ENCODE data around the gene KMT2A.
A peak's percentile ranks its signal among the peaks of the same experiment; 100 is the strongest.

KMT2A gene

DNA sequence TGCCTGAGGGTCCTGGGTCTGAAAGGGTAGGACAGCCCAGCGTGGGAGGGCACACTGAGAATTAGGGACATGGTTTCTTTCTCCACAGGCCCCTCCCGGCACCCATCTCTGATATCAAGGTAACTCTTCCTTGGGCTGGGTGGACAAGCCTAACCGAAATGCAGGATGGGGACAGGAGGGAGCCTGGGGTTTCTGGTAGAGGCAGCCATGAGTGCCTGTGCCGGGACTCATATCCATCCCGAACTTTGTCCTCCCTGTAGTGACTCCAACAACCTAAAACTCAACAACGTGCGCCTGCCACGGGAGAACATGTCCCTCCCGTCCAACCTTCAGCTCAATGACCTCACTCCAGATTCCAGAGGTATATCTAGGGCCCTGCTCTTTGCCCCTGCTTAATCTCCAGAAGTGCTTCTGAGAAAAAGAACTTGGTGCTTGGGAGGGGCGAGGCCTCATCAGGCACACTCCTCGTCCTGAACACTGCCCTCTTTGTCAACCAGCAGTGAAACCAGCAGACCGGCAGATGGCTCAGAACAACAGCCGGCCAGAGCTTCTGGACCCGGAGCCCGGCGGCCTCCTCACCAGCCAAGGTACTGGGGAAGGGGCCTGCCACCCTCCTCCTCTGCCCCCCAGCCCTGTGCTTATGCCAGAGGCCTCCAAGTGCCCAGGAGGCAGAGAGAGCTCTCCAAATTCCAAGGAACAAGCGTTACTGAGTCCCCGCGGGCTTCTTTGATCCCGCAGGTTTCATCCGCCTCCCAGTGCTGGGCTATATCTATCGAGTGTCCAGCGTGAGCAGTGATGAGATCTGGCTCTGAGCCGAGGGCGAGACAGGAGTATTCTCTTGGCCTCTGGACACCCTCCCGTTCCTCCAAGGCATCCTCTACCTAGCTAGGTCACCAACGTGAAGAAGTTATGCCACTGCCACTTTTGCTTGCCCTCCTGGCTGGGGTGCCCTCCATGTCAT lies 97.8 kb downstream of the KMT2A start:
- no peak for DNase-seq

DNA sequence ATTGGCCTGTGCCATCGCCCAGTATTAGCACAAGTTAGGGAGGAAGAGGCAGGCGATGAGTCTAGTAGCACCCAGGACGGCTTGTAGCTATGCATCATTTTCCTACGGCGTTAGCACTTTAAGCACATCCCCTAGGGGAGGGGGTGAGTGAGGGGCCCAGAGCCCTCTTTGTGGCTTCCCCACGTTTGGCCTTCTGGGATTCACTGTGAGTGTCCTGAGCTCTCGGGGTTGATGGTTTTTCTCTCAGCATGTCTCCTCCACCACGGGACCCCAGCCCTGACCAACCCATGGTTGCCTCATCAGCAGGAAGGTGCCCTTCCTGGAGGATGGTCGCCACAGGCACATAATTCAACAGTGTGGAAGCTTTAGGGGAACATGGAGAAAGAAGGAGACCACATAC lies 99.0 kb downstream of the KMT2A start:
- no peak for DNase-seq

DNA sequence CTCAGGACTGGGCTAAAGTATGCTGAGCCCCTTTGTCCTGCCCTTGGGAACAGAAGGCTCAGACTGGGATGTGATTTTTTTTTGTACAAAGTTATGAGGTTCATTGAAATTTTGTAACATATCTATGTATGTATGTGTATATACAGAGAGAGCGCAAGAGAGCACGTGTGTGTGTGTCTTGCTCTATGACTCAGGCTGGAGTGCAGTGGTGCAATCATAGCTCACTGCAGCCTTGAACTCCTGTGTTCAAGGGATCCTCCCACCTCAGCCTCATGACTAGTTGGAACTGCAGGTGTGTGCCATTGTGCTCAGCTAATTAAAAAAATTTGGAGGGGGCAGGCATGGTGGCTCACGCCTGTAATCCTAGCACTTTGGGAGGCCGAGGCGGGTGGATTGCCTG lies 100.4 kb downstream of the KMT2A start:
- DNase-seq = no peak

DNA sequence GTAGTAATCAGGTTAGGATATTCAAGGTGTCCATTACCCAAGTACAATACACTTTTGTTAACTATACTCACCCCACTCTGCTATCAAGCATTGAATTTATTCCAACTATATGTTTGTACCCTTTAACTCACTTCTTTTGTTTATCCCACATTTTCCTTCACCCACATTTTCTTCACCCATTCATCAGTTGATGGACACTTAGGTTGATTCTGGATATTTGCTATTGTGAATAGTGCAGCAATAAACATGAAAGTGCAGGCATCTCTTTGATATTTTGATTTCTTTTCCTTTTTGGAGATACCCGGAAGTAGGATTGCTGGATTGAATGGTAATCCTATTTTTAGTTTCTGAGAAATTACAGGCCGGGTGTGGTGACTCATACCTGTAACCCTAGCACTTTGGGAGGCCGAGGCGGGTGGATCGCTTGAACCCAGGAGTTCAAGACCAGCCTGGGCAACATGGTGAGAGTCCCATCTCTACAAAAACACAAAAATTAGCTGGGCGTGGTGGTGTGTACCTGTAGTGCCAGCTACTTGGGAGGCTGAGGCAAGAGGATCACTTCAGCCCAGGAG lies 101.2 kb downstream of the KMT2A start:
- no peak for DNase-seq

- DNase-seq = no peak
Observed at GRCh38 chr11:118544010-118544646, 107.8 kb downstream of the KMT2A start.

DNA sequence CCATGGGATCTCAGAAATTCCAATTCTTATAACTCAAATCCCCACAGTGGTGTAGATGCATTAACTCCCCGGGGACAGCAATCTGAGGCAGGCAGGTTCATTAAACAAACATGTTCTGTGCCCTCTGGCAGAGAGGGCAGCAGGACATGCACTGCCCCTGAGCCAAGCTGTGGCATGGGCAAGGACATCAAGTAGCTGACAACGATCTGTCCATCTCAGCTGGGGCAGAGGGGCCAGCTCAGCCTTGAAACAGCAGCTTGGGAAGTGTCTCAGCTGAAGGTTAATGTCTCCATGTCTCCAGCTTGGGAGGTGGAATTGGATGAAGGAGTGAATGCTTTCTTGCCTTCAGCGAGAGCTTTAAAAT lies 108.3 kb downstream of the KMT2A start:
- DNase-seq = no peak

- DNase-seq = no peak
Observed at GRCh38 chr11:118545533-118545932, 109.2 kb downstream of the KMT2A start.

- no peak for DNase-seq
Observed at GRCh38 chr11:118547132-118547531, 110.8 kb downstream of the KMT2A start.

DNA sequence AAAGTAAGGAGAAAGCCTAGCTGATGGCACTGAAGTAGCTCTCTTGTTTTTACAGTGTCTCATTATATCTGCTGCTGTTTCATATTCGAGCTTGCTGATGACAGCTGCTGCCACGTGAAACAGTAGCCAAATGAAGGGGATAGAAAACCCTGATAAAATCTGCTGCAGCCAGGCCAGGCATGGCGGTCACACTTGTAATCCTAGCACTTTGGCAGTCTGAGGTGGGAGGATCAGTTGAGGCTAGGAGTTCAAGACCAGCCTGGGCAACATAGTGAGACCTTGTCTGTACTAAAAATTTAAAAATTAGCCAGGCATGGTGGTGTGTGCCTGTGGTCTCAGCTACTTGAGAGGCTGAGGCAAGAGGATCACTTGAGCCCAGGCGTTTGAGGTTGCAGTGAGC lies 116.0 kb downstream of the KMT2A start:
- no peak for DNase-seq

- no peak for DNase-seq
Observed at GRCh38 chr11:118560806-118561205, 124.5 kb downstream of the KMT2A start.

GRCh38 chr11:118565051-118565450 lies 128.8 kb downstream of the KMT2A start:
- DNase-seq = no peak

GRCh38 chr11:118569670-118570069 lies 133.4 kb downstream of the KMT2A start:
- DNase-seq = no peak

DNA sequence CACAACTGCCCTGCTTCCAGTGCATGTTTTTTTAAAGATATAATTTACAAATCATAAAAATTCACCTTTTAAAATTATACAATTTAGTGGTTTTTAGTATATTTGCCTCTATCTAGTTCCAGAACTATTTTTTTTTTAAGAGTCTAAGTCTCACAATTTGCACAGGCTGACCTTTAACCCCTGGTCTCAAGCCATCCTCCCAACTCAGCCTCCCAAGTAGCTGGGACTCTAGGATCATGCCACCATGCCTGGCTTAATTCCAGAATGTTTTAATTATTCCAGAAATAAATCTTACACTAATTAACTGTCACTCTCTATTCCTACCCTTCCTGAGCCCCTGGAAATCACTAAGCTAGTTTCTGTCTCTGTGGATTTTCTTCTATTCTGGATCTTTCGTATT lies 134.5 kb downstream of the KMT2A start:
- no peak for DNase-seq

DNA sequence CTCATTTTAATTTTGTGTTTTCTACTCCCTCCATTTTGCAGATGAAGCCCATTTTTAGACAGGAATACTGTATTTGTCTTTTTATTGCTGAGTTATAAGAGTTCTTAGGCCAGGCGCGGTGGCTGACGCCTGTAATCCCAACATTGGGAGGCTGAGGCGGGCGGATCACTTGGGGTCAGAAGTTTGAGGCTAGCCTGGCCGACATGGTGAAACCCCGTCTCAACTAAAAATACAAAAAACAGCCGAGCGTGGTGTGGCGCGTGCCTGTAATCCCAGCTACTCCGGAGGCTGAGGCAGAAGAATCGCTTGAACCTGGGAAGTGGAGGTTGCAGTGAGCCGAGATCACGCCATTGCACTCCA lies 135.4 kb downstream of the KMT2A start:
- DNase-seq = peak; percentile 29 to 31

DNA sequence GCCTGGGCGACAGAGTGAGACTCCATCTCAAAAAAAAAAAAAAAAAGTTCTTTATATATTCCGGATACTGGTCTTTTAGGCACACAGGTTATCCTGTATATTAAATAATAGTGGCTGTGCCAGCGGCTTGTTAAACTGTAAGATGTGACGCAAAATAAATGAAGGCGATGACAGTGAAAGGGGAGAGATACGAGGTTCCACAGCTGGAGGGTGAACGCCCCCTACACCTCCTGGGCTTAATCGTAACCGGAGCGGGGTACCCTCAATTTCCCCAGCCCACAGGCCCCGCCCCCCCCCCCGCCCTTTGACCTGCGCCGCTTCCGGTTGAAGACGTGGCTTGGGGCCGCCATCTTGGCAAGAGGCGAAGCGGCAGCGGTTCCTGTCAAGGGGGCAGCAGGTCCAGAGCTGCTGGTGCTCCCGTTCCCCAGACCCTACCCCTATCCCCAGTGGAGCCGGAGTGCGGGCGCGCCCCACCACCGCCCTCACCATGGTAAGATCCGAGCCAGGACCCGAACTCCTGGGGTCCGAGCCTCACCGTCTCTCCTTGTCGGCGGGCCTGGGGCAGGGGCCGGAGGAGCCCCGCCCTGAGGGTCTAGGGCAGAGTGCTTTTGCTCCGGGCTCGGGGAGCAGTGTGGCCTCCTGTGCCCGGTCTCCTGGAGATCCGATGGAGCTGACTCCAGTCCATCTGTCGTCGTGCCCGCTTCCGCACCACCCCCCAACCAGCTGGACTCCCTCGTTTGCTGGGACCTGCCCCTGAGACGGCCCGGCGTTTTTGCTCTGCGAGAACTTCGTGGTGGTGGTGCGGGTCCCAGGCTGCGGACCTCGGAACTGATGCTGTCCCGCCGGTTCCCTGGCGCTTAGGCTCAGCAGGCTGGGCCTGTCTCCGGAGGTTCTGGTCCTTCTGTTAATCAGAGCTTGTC lies 136.0 kb downstream of the KMT2A start, which contains the start of gene ARCN1:
Gene ARCN1, plus strand, starts transcription at position 349 of the 920 bp plus-strand sequence. Its CDS starts 139 bp downstream, at position 488.
- peak; percentile 78 to 79 for DNase-seq

DNA sequence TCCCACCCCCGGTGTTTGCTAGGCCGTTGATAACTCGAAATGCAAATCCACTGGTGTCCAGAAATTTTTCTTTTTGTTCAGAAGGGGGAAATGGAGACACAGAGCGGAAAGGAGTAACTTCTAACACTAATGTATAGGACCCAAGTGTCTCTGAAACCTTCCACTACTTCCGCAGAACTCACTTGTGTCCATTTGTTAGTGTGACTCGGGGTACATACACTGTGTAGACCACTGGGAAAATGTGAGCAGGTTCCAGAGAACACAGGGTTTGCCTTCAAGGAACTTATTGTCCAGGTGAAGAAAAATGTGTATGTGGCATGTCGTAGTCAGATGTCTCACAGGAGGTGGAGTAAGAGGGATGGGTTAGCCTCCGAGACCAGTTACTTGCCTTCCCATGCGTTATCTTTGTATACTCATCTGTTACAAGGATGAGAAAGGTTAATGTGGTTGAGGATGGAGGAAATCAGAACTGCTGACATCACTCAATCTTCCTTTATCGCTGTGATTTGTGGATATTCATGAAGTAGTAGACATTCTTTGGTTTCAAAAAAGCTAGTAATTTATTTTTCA lies 136.8 kb downstream of the KMT2A start:
- peak; percentile 19 to 30 for DNase-seq

DNA sequence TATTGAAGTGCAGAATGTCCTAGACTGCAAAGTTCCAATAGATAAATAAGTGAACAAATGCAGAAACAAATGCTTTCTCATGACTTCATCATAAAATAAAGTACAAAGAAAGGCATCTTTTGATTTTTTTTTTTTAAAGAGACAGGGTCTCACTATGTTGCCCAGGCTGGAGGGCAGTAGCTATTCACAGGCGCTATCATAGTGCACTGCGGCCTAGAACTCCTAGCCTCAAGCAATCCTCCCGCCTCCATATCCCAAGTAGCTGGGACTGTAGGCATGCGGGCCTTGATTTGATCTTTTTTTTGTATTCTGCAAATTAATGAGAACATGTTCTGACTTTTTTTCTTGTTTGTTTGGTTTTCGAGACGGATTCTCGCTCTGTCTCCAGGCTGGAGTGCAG lies 138.3 kb downstream of the KMT2A start:
- no peak for DNase-seq
